KG1 (cell line): ENCODE results near the gene CELF4.

Source experiments
- DNase-seq: peaks from one replicate; lab custom pipeline; 2025; lab: John Stamatoyannopoulos, UW

Gene CELF4

GRCh38 chr18:37348729-37349128 lies 216.9 kb downstream of the CELF4 start:
- no peak for DNase-seq

- DNase-seq, result no peak
These were observed 219.6 kb downstream of the CELF4 start for GRCh38 chr18:37346048-37346447.

- no peak for DNase-seq
These were observed 222.1 kb downstream of the CELF4 start for GRCh38 chr18:37343542-37343851.

- no peak for DNase-seq
These were observed 224.0 kb downstream of the CELF4 start for GRCh38 chr18:37341473-37342086.

- no peak for DNase-seq
These were observed 224.6 kb downstream of the CELF4 start for GRCh38 chr18:37341016-37341415.

- no peak for DNase-seq
These were observed 225.8 kb downstream of the CELF4 start for GRCh38 chr18:37339701-37340215.

- DNase-seq, result no peak
These were observed 228.9 kb downstream of the CELF4 start for GRCh38 chr18:37336568-37337285.

GRCh38 chr18:37335409-37335736 lies 230.2 kb downstream of the CELF4 start:
- no peak for DNase-seq

- DNase-seq, result no peak
These were observed 230.8 kb downstream of the CELF4 start for GRCh38 chr18:37334631-37335408.

GRCh38 chr18:37332628-37333420 lies 232.8 kb downstream of the CELF4 start:
- no peak for DNase-seq

GRCh38 chr18:37332219-37332618 lies 233.4 kb downstream of the CELF4 start:
- no peak for DNase-seq

- DNase-seq, result no peak
These were observed 235.4 kb downstream of the CELF4 start for GRCh38 chr18:37330173-37330572.

GRCh38 chr18:37328946-37329719 lies 236.5 kb downstream of the CELF4 start:
- DNase-seq, result no peak

GRCh38 chr18:37327063-37327577 lies 238.5 kb downstream of the CELF4 start:
- DNase-seq, result no peak

GRCh38 chr18:37322492-37323035 lies 243.0 kb downstream of the CELF4 start:
- no peak for DNase-seq

GRCh38 chr18:37321582-37322491 lies 243.8 kb downstream of the CELF4 start:
- no peak for DNase-seq

- DNase-seq, result no peak
These were observed 245.3 kb downstream of the CELF4 start for GRCh38 chr18:37320317-37320716.

- no peak for DNase-seq
These were observed 246.9 kb downstream of the CELF4 start for GRCh38 chr18:37318360-37319355.

- DNase-seq, result no peak
These were observed 248.1 kb downstream of the CELF4 start for GRCh38 chr18:37317486-37317885.
